Ureter (tissue), 1 donor: Measurements from ENCODE around the gene TMEM140. TPM values are rescaled to one million over a fixed set of nuclear protein-coding genes. Genes with fewer than 3 reads are reported as not detected.
"Not testable (repeated sequence)": the region's sequence is repeated elsewhere in the genome, so short reads cannot be mapped to it uniquely, and the experiment has no call there.

Experiments used
- DNase-seq: peaks from one replicate; pipeline ENCODE4 v3.0.0-alpha.2; 2020; ENCODE audit warnings: low spot score
- total RNA-seq: library from RNA; stranded (reverse); gene quantifications from one replicate; pipeline ENCODE4 v1.2.4, GENCODE V29; 2023
- donor health status: DM: yes; HTN: yes; CAD: no.

TMEM140 gene
- 11.6 TPM for total RNA-seq

- peak; percentile 65 for DNase-seq
Measured at GRCh38 chr7:135147899-135148721, at the start of gene TMEM140. Gene TMEM140, plus strand, starts transcription at chr7:135148072. Its CDS starts 16,370 bp downstream, at chr7:135164442.

- no peak for DNase-seq
Measured at GRCh38 chr7:135098391-135098790, 49.5 kb upstream of the TMEM140 start.

GRCh38 chr7:135100856-135101255, 47.0 kb upstream of the TMEM140 start:
- DNase-seq: no peak

- no peak for DNase-seq
Measured at GRCh38 chr7:135102372-135102771, 45.5 kb upstream of the TMEM140 start.

GRCh38 chr7:135109562-135109961, 38.3 kb upstream of the TMEM140 start:
- no peak for DNase-seq

GRCh38 chr7:135109976-135110375, 37.9 kb upstream of the TMEM140 start:
- no peak for DNase-seq

GRCh38 chr7:135111379-135111778, 36.5 kb upstream of the TMEM140 start:
- DNase-seq: no peak

- no peak for DNase-seq
Measured at GRCh38 chr7:135114622-135115021, 33.2 kb upstream of the TMEM140 start.

GRCh38 chr7:135117096-135117495, 30.8 kb upstream of the TMEM140 start:
- no peak for DNase-seq

GRCh38 chr7:135121868-135122267, 26.0 kb upstream of the TMEM140 start:
- DNase-seq: no peak

- DNase-seq: not testable (repeated sequence)
Measured at GRCh38 chr7:135124631-135125030, 23.2 kb upstream of the TMEM140 start.

GRCh38 chr7:135128931-135129330, 18.9 kb upstream of the TMEM140 start:
- no peak for DNase-seq

GRCh38 chr7:135129579-135129978, 18.3 kb upstream of the TMEM140 start:
- no peak for DNase-seq

- DNase-seq: no peak
Measured at GRCh38 chr7:135143885-135144668, 3.8 kb upstream of the TMEM140 start.

- DNase-seq: no peak
Measured at GRCh38 chr7:135147341-135147898, 452 bp upstream of the TMEM140 start.

- no peak for DNase-seq
Measured at GRCh38 chr7:135150072-135150782, 2.4 kb downstream of the TMEM140 start.

- DNase-seq: no peak
Measured at GRCh38 chr7:135151132-135151531, 3.3 kb downstream of the TMEM140 start.

GRCh38 chr7:135151533-135151932, 3.7 kb downstream of the TMEM140 start:
- DNase-seq: no peak

- DNase-seq: no peak
Measured at GRCh38 chr7:135152442-135152841, 4.6 kb downstream of the TMEM140 start.

- no peak for DNase-seq
Measured at GRCh38 chr7:135154734-135155133, 6.9 kb downstream of the TMEM140 start.

- DNase-seq: no peak
Measured at GRCh38 chr7:135156290-135156689, 8.4 kb downstream of the TMEM140 start.

- DNase-seq: no peak
Measured at GRCh38 chr7:135158141-135158655, 10.3 kb downstream of the TMEM140 start.
